Measurements from ENCODE around the gene SLC12A1.

GRCh38 chr15:48273049-48273448 lies 66.9 kb downstream of the SLC12A1 start:
- TF ChIP-seq EZH2phosphoT487 (IDR thresholded peaks at IDR 0.05; ENCODE audit: low read length) (no peak), EZH2 (optimal IDR thresholded peaks at IDR 0.05; ENCODE audit: low read depth, low read length) (no peak)
- TF ChIP-seq, protein P1, sequence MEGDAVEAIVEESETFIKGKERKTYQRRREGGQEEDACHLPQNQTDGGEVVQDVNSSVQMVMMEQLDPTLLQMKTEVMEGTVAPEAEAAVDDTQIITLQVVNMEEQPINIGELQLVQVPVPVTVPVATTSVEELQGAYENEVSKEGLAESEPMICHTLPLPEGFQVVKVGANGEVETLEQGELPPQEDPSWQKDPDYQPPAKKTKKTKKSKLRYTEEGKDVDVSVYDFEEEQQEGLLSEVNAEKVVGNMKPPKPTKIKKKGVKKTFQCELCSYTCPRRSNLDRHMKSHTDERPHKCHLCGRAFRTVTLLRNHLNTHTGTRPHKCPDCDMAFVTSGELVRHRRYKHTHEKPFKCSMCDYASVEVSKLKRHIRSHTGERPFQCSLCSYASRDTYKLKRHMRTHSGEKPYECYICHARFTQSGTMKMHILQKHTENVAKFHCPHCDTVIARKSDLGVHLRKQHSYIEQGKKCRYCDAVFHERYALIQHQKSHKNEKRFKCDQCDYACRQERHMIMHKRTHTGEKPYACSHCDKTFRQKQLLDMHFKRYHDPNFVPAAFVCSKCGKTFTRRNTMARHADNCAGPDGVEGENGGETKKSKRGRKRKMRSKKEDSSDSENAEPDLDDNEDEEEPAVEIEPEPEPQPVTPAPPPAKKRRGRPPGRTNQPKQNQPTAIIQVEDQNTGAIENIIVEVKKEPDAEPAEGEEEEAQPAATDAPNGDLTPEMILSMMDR (IDR thresholded peaks at IDR 0.05; ENCODE audit: low read length) = no peak

All from MM.1S (cell line).